Measurements from ENCODE around the gene ST6GALNAC6.

Gene ST6GALNAC6, protein sequence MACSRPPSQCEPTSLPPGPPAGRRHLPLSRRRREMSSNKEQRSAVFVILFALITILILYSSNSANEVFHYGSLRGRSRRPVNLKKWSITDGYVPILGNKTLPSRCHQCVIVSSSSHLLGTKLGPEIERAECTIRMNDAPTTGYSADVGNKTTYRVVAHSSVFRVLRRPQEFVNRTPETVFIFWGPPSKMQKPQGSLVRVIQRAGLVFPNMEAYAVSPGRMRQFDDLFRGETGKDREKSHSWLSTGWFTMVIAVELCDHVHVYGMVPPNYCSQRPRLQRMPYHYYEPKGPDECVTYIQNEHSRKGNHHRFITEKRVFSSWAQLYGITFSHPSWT

DNA sequence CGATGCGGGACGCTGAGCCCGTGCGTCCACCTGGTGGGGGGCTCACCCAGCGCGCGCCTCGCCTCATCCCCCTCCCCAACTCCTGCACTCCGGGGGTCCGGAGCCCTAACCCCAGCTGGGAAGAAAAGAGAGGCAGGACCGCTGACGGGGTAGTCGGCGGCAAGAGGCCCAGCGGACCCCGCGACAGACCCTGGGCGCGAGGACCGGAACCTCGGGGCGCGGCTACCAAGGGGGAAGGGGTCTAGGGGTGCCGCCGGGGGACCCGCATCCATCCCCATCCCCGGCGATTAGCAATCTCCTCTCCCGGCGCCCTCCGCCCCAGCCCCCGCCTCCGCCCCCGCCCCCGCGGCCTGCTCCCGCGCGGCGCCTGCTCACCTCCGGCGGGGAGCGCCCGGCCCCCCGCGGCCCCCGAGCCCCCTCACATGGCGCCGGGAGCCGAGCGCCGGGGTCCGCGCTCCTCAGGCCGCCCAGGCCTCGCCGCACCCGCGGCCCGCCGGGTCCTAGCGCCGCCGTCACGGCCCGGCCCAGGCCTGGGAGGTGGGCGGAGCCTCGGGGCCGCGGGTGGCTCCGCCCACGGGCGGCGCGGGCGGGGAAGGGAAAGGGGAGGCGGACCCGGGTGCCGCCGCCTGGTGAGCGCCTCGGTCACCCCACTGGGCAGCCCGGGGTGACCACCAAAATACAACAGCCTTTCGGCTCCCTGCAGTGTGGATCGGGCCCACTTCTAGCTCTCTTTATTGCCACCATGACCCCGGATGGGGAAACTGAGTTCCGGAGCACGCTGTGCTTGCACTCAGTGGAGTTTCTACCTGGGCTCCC is at the start of gene ST6GALNAC6:
TSS of gene ST6GALNAC6 (minus strand) at position 476 of the 816 bp plus-strand sequence. CDS start 1,622 bp downstream, outside the sequence.
- no peak for DNase-seq (ENCODE audit: low read depth)

DNA sequence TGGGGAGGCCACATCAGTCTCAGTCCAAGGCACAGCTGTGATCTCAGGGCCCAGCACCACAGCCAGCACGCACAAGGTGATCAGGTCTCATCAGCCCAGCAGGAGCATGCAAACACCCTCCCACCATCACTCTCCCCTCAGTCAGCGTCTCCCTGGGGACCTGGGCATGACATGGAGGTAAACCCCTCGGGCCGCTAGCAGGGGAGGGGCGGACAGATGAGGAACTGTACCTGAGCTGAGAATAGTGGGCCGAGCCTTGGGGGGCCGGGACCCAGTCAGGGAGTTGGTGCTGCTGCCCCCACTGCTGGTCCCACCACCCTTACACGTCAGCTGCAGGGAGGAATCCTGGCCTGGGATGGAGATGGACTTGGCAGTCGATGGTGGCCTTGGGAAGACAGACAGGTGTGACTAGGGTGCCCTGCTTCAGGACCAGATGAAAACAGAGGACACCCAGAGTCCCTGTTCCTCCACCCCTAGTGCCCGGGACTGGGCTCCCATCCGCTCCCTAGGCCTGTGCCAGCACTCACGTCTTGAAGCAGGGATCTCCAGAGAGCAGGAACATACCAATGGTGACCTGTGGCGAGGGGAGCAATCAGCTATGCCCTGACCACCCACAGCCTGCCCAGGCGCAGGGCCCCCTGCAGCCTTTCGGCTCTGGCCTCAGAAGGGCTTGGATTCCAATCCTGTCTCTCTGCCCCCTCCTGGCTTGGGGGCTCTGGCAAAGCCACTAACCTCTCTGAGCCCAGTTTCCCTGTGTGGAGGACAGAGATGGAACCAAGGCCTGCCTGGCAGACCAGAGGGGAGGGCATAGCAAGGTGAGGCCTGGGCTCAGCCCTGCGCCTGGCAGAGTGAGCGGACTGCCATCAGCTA is 48.7 kb upstream of the ST6GALNAC6 start:
- DNase-seq (ENCODE audit: low read depth): no peak

DNA sequence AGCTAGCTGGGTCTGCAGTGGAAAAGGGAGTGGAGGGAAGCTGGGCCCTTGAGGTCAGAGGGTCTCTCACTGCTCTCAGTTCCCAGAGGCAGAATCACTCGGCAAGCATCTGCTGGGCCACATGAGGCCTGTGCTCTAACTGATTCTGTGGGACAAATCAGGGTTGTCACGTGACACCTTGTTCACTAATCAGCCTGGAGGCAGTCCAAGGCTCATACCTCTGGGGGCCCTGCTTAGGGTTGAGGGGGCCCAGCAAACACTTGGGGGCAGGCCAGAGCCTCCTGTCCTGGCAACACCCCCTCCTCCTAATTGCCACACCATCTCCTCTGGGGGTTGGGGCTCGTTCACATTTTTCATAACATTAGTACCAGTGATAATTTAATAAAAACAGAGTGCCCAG is 47.3 kb upstream of the ST6GALNAC6 start:
- DNase-seq (ENCODE audit: low read depth): no peak

DNA sequence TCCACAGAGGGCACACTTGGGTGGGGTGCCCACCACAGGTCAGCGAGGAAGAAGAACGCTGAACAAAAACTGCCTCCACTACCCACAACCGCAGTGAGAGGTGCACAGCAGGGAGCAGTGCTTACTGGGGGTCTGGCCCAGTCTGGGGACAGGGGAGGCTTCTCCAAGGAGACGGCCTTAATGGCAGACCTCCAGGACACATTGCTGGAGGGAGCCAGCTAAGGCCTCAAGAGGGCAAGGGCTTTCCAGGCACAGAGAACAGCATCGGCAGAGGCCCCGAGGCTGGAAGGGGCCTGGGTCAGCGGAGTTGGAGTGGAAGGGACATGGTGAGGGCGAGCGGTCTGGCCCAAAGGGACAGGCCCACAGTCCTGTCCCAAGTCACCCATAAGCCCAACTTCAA is 46.5 kb upstream of the ST6GALNAC6 start:
- DNase-seq (ENCODE audit: low read depth): no peak

DNA sequence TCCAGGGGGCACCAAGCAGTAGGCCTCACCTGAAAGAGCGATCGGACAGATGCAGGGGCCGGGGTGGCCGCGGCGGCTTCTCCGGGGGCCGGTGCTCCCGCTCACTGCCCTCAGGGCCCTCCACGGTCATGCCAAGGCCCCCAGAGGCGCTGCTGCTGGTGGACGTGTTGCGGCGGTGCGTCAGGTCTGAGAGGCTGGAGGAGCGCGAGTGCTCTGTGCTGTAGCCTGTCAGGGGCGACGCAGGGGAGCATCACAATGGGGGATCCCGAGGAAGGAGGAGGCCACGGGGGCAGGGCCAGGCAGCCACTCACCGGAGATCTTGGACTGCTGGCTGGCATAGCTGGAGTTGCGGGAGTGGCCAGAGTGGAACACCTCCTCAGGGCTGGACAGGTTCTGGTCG is 45.9 kb upstream of the ST6GALNAC6 start:
- DNase-seq (ENCODE audit: low read depth): no peak

DNA sequence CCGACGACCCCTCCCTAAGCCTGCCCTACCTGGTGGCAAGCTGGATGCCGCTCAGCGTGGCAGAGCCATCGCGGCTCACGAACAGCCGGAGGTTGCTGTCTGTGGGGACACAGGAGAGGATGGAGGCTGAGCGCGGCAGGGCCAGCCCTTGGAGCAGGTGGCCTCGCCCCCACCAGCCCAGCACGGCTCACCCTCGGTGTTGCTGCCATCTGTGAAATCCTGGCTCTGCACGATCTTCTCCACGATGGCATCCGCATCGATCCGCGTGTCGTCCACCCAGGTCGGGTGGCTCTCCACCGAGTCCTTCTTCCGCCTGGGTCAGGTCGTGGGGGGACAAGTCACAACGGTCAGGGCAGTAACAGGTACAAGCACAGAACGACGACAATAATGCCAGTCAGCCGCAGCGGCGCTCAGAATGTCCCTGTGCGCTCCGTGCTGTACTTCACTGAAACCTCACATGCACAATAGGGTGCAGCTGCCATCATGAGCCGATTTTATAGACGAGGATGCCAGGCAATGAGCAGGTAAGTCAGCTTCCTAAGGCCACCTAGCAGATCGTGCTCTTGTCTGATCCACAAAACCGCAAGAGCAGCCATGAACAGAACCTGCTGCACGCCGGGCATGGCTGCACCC is 45.3 kb upstream of the ST6GALNAC6 start:
- no peak for DNase-seq (ENCODE audit: low read depth)

DNA sequence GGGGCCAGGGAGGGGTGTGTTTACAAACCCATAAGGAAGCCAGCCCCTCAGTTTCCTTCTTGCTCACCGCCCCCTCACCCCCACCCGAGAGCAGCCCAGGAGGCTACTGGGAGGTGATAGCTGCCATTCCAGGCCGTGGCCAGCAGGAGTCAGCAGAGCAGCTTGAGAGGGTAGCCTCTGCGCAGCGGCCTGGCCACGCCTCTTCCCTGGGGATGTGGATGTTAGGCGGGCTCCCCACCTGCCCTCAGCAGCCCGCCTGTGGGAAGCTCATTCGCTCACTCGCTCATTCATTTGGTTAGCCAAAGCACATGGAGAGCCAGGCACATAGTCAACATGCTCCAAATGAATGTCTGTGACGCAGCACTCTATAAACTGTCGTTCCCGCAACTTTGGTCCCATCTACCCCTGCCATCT is 44.3 kb upstream of the ST6GALNAC6 start:
- DNase-seq (ENCODE audit: low read depth): no peak

DNA sequence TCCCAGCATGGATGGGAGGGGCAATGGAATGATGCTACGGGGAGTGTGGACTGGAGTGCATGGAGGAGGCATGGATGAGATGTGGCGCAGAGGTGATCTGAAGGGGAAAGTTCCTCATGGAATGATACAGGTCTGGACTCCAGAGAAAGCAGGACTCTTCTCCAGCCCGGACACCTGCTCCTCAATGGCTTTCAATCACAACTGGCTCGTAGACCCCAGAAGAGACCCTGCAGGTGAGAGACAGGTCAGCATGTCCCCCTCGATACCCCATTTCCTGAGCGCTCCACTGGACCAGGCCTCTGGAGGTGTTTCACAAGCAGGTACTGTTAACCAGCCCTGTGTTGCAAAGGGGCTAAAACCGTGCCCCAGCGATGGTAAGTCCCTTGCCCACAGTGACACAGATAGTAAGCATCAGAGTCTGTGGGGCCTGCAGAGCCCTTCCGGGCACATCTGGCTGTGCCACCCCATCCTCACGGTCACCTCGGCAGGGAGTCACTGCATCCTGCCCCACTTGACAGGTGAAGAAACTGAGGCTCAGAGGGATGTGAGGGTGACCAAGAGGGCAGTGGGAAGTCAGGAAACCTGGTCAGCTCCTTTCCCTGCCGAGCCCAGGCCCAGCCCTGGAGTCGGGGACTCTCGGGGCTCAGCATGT is 43.7 kb upstream of the ST6GALNAC6 start:
- DNase-seq (ENCODE audit: low read depth): no peak

DNA sequence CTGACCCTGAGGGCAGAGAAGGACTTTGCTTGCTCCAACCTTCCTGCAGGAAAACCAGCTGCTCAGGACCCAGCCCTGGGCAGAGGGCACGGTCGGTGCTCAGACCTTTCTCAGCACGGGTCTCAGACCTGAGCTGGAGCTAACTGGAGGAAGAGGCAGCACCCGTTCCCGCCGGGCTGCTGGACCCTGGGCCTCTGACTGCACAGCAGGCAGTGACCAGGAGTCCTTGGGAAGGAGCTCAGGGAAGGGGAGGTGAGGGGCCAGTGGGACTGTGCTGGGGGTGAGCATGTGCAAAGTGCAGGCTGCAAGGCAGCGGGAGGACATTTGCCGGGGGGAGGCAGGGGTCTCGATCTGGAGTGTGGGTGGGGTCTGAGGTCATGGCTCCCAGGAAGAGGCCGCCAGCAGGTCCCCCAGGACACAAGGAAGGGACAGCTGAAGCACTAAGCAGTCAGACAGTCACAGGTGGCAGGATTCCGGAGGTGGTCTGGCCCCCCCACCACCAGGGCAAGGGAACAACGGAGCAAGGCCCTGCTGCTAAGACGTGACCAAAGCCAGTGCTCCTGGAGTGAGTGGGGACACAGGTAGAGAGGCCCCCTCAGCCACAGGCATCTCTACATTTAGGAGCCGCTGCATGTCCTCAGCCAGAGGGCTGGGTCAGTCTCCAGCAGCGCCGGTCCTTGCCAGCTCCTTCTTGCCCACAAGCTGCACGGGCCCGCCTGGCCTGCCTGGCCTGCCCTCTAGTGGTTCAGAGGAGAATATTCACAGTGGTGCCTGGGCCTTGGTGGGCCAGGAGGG is 43.0 kb upstream of the ST6GALNAC6 start:
- no peak for DNase-seq (ENCODE audit: low read depth)

DNA sequence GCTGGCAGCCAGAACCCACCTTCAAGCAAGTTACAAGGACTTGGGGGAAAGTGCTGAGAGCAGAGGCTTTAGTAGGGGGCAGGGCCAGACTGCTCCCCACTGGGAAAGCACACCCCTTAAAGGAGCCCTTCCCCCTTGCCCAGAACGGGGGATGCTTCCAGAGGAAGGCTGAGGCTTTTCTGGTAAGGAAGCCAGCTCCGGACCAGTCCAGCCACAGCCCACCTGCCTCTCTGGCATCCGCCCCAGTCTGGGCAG is 42.5 kb upstream of the ST6GALNAC6 start:
- no peak for DNase-seq (ENCODE audit: low read depth)

DNA sequence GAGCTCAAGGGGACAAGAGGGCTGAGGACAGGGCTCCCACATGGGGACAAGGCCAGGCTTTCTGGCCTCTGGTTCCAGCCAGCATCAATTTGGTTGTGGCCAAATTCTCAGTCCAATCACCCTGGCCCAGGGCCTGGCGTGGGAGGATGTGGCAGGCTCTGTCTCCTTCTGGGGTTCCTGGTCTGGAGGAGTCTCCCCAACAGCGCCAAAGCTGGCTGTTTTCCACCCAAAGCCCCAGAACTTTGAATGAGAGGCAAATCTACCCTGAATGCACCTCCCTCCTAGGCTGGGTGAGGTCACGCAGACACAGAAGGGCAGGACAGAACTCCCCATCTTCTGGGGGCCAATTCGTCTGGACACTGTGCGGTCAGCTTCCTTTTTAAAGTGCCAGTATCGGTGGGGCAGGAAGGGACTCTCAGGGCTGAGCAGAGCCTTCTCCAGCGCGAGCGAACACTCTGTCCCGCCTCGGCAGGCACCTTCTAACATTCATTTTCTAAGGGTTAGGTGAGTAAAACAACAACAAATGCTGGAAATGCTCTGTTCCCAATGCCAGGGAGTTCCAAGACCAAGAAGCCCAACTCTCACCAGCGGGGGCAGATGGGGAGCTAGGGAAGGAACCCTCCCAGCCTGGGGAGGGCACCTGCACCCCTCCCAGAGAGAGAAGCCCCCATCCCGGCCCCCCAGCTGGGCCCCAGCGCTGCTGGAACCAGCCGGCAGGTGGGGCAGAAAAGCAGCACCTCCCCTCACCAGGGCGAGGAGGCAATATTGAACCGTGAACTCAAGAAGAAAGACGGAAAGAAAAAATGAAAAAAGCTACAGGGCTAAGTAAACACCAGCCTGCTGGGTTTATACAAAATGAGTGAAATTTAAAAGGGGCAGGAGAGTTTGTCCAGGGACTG is 41.9 kb upstream of the ST6GALNAC6 start:
- no peak for DNase-seq (ENCODE audit: low read depth)

DNA sequence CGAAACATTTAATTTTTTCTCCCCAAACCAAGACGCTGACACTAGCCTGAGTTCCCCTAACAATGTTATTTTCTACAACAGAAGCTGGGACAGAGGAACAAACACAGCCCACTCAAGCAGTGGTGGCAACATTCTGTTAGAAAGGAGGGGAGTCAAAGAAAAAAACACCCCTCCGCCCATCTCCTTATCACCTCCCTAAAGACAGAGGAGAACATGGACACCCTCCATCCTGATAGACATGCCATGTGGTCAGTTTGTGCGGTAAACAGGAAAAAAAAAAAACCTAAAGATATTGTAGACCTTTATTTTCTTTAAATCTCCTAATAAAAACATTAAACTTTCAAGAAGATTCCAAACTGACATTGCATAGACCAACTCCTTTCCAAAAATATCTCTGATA is 41.2 kb upstream of the ST6GALNAC6 start:
- DNase-seq (ENCODE audit: low read depth): no peak

DNA sequence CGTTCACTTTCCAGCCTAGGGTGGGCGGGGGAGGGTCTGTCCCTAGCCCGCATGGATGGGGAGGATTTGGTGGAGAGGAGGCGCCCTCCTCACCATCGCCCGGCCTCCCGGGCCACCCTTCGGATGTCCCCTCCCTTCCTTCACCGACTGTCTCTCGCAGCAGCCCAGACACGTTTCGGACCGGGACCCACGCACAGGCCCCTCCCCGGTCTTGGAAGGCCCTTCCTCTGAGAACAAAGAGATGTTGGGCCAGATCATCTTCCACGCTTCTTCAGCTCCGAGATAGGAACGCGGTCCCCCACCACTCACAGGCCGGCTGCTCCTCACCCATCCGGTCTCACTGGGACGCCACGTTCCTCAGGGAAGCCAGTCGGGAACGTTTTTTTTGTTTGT is 38.9 kb upstream of the ST6GALNAC6 start:
- no peak for DNase-seq (ENCODE audit: low read depth)

DNA sequence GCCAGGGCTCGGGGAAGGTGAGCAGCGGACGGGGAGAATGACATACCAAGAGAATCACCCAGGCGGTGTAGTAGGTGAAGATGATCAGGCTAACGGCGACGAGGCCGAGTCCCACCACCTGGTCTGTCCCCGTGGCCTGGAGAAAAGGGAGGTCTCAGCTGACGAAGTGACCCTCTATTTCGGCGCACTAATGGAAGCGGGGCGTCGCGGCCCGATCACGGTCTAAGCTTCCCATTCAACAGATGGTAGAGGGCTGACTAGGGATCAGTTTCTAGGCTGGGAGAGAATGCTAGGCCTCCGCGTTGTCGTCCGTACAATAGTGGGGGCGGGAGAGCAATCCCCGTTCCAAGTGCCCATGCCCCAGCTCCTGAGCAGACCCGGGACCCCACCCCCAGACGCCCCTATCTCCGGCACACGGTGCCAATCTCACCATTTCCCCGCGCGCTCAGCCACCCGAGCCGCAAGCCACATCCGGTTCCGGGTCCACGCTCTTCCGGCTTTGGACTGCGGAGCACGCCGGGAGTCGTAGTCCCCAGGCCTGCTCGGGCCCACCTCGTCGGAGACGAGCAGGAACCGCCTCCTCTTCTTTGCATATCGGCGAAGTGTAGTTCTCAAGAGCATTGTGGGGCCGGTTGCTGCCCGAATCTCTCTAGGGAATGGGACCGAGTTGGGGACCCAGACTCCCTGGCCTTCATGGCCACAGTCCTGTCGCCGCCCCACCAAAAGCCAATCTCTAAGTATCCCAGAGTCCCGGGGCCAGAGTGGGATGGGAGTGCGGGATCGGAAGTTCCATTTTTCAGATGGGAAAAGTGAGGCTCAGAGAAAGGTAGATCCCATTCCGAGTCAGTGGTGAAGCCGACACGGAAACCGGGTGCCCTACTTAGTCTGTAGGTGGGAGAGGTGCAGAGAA is 38.2 kb upstream of the ST6GALNAC6 start, which contains the start of gene DPM2:
TSS of gene DPM2 (minus strand) at position 467 of the 910 bp plus-strand sequence. CDS start at position 433, 34 bp downstream.
- no peak for DNase-seq (ENCODE audit: low read depth)

DNA sequence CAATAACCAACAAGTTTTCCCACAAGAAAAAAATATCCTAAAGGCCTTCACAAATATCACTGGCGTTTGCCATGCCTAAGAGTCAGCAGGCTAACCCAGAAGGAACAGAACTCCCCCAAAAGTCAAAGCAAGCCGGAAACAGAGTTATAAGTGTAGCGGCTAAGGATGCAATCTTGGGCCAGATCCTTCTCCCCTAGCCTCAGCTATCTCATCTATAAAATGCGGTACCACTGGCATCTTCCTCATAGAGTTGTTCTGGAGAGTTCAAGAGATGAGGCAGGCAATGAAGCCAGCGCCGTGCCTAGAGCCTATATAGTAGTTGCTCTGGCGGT is 37.6 kb upstream of the ST6GALNAC6 start:
- DNase-seq (ENCODE audit: low read depth): no peak

DNA sequence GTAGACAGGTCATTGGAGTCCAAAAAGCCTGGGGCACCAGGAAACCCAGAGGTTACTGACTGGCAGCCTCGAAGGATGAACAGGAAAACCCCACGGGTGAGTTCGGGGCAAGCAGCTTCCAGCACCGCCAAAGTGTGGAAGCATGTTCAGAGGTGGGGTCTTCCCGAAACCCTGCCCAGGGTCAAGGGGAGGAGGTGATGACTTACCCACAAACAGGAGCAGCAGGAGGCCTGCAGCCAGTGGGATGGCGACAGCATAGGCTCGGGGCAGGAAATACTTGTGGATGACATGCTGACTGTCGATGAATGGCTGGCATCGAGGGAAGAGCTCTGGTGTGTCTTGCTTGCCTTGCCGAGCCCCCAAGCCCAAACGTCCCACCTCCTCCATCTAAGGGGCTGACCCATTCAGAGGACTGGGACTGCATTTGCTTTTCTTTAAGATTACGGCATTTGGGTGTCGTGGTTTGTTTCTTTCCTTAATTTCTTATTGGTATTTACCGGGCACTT is 37.0 kb upstream of the ST6GALNAC6 start:
- DNase-seq (ENCODE audit: low read depth): no peak

DNA sequence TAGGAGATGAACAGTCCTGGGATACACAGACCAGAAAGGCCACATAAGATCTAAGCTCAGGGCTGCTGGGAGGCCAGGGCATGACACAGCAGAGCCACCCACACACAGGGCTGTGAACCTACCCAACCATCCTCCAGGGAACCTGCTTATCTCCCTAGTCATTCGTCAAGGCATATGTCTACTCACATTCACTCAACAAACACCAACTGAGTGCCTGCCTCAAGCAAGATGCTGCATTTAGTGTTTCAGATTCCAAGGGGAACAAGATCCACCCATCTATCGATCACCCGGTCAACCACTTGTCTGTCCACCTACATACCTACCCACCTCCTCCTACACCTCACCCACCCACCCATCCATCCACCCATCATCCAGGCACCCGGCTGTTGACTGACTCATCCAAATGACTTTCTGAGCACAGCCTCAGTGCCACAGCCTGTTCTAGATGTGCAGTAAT is 36.4 kb upstream of the ST6GALNAC6 start:
- DNase-seq (ENCODE audit: low read depth): no peak

DNA sequence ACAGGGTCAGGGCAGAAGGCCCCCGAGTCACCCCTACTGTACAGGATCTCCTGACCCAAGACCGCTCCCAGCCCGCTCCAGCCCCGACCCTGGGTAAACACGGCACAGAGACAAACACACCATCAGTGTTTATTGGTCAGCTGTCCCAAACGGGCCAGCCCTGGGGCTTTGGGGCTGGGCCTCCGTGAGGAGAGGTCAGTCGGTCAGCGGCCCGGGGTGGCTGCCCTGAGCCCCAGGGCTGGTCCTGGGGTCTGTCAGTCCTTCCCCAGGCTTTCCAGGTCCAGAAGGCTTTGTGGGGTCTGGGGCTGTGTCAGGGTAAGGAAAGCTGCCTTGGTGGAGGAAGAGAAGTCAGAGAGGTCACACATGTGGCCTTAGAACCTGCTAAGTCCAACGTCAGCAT is 35.6 kb upstream of the ST6GALNAC6 start:
- no peak for DNase-seq (ENCODE audit: low read depth)

All from GM04503 (cell line).